ENCODE results near the gene ZNF620. TPM values are rescaled to one million over a fixed set of nuclear protein-coding genes. Genes with fewer than 3 reads are reported as not detected.
A peak's percentile ranks its signal among the peaks of the same experiment; 100 is the strongest.
"Not testable (repeated sequence)": the region's sequence is repeated elsewhere in the genome, so short reads cannot be mapped to it uniquely, and the experiment has no call there.

The ZNF620 gene
- total RNA-seq, 1 donor from 2014 or later = 18.6 TPM

- H3K27me3 Mint-ChIP-seq (ENCODE audit: unreplicated experiment) = peaks cover 4% of the 10 kb centered on the region
- H3K27ac Mint-ChIP-seq (ENCODE audit: unreplicated experiment) = no peak overlapping the region
- DNase-seq = no peak
- TF ChIP-seq CTCF (IDR thresholded peaks at IDR 0.05; ENCODE audit: partially characterized antibody, unreplicated experiment) = no peak
- H3K36me3 Mint-ChIP-seq (ENCODE audit: unreplicated experiment) = peaks cover 5% of the 10 kb centered on the region
- peaks cover 12% of the 10 kb centered on the region for H3K4me1 Mint-ChIP-seq (ENCODE audit: low read depth, unreplicated experiment)
- H3K9me3 Mint-ChIP-seq (ENCODE audit: unreplicated experiment) = no peaks in the 10 kb centered on the region
- no peak overlapping the region for H3K4me3 Mint-ChIP-seq (ENCODE audit: unreplicated experiment)
Measured at GRCh38 chr3:40461161-40461560, 44.7 kb upstream of the ZNF620 start.

GRCh38 chr3:40462838-40463237 lies 43.0 kb upstream of the ZNF620 start:
- not testable (repeated sequence) for H3K27ac Mint-ChIP-seq (ENCODE audit: unreplicated experiment); H3K9me3 Mint-ChIP-seq (ENCODE audit: unreplicated experiment); H3K27me3 Mint-ChIP-seq (ENCODE audit: unreplicated experiment); DNase-seq; H3K4me3 Mint-ChIP-seq (ENCODE audit: unreplicated experiment); H3K36me3 Mint-ChIP-seq (ENCODE audit: unreplicated experiment)
- peaks cover 12% of the 10 kb centered on the region for H3K4me1 Mint-ChIP-seq (ENCODE audit: low read depth, unreplicated experiment)

GRCh38 chr3:40463579-40463978 lies 42.3 kb upstream of the ZNF620 start:
- no peak for DNase-seq
- H3K27ac Mint-ChIP-seq (ENCODE audit: unreplicated experiment) = no peak overlapping the region
- no peaks in the 10 kb centered on the region for H3K36me3 Mint-ChIP-seq (ENCODE audit: unreplicated experiment)
- no peaks in the 10 kb centered on the region for H3K9me3 Mint-ChIP-seq (ENCODE audit: unreplicated experiment)
- TF ChIP-seq CTCF (IDR thresholded peaks at IDR 0.05; ENCODE audit: partially characterized antibody, unreplicated experiment) = no peak
- peaks cover 7% of the 10 kb centered on the region for H3K4me1 Mint-ChIP-seq (ENCODE audit: low read depth, unreplicated experiment)
- H3K4me3 Mint-ChIP-seq (ENCODE audit: unreplicated experiment) = no peak overlapping the region
- peaks cover 1% of the 10 kb centered on the region for H3K27me3 Mint-ChIP-seq (ENCODE audit: unreplicated experiment)

- Mint-ChIP-seq H3K27ac (ENCODE audit: unreplicated experiment) (no peak overlapping the region), H3K36me3 (ENCODE audit: unreplicated experiment) (no peaks in the 10 kb centered on the region), H3K4me3 (ENCODE audit: unreplicated experiment) (no peak overlapping the region), H3K4me1 (ENCODE audit: low read depth, unreplicated experiment) (peaks cover 4% of the 10 kb centered on the region), H3K27me3 (ENCODE audit: unreplicated experiment) (no peaks in the 10 kb centered on the region), H3K9me3 (ENCODE audit: unreplicated experiment) (no peaks in the 10 kb centered on the region)
- DNase-seq = no peak
- no peak for TF ChIP-seq CTCF (IDR thresholded peaks at IDR 0.05; ENCODE audit: partially characterized antibody, unreplicated experiment)
Measured at GRCh38 chr3:40464339-40465110, 41.3 kb upstream of the ZNF620 start.

GRCh38 chr3:40465111-40465407 lies 40.8 kb upstream of the ZNF620 start:
- H3K9me3 Mint-ChIP-seq (ENCODE audit: unreplicated experiment) = no peaks in the 10 kb centered on the region
- no peaks in the 10 kb centered on the region for H3K27me3 Mint-ChIP-seq (ENCODE audit: unreplicated experiment)
- no peak for DNase-seq
- H3K27ac Mint-ChIP-seq (ENCODE audit: unreplicated experiment) = peak overlapping the region; percentile 3
- H3K4me3 Mint-ChIP-seq (ENCODE audit: unreplicated experiment) = no peak overlapping the region
- peaks cover 4% of the 10 kb centered on the region for H3K4me1 Mint-ChIP-seq (ENCODE audit: low read depth, unreplicated experiment)
- no peaks in the 10 kb centered on the region for H3K36me3 Mint-ChIP-seq (ENCODE audit: unreplicated experiment)
- TF ChIP-seq CTCF (IDR thresholded peaks at IDR 0.05; ENCODE audit: partially characterized antibody, unreplicated experiment) = no peak
